GOT3 (cell line): Measurements from ENCODE around the gene KLHL8.

ENCODE experiments used
- DNase-seq: peaks from one replicate; lab custom pipeline; 2025; ENCODE audit warnings: mixed read lengths; lab: John Stamatoyannopoulos, UW

KLHL8 gene

GRCh38 chr4:87220094-87220822 lies at the start of gene KLHL8:
KLHL8 (minus strand) TSS chr4:87220618; CDS start chr4:87195539, 25,079 bp downstream.
- DNase-seq, result peak; percentile 73

- DNase-seq, result no peak
Measured at GRCh38 chr4:87270144-87270543, 49.7 kb upstream of the KLHL8 start.

- no peak for DNase-seq
Measured at GRCh38 chr4:87268411-87268810, 48.0 kb upstream of the KLHL8 start.

- no peak for DNase-seq
Measured at GRCh38 chr4:87266986-87267385, 46.6 kb upstream of the KLHL8 start.

GRCh38 chr4:87262886-87263285 lies 42.5 kb upstream of the KLHL8 start:
- no peak for DNase-seq

GRCh38 chr4:87260477-87260876 lies 40.1 kb upstream of the KLHL8 start:
- DNase-seq, result no peak

GRCh38 chr4:87258677-87259076 lies 38.3 kb upstream of the KLHL8 start:
- no peak for DNase-seq

- DNase-seq, result no peak
Measured at GRCh38 chr4:87257523-87257922, 37.1 kb upstream of the KLHL8 start.

- DNase-seq, result no peak
Measured at GRCh38 chr4:87255755-87256154, 35.3 kb upstream of the KLHL8 start.

- DNase-seq, result no peak
Measured at GRCh38 chr4:87251106-87251505, 30.7 kb upstream of the KLHL8 start.

- no peak for DNase-seq
Measured at GRCh38 chr4:87250294-87250693, 29.9 kb upstream of the KLHL8 start.

- no peak for DNase-seq
Measured at GRCh38 chr4:87249332-87250019, 29.1 kb upstream of the KLHL8 start.

- DNase-seq, result no peak
Measured at GRCh38 chr4:87243426-87244053, 23.1 kb upstream of the KLHL8 start.

- DNase-seq, result no peak
Measured at GRCh38 chr4:87241336-87241735, 20.9 kb upstream of the KLHL8 start.

GRCh38 chr4:87240341-87240740 lies 19.9 kb upstream of the KLHL8 start:
- no peak for DNase-seq

GRCh38 chr4:87239821-87240220 lies 19.4 kb upstream of the KLHL8 start:
- DNase-seq, result no peak

GRCh38 chr4:87239194-87239593 lies 18.8 kb upstream of the KLHL8 start:
- DNase-seq, result no peak

- DNase-seq, result no peak
Measured at GRCh38 chr4:87236861-87237260, 16.4 kb upstream of the KLHL8 start.

- no peak for DNase-seq
Measured at GRCh38 chr4:87235020-87235671, 14.7 kb upstream of the KLHL8 start.

- DNase-seq, result no peak
Measured at GRCh38 chr4:87232216-87232615, 11.8 kb upstream of the KLHL8 start.

GRCh38 chr4:87230806-87231205 lies 10.4 kb upstream of the KLHL8 start:
- no peak for DNase-seq

GRCh38 chr4:87229979-87230378 lies 9.6 kb upstream of the KLHL8 start:
- no peak for DNase-seq
